ENCODE data around the gene SPEF1.

The SPEF1 gene

GRCh38 chr20:3765171-3765882, 15.9 kb downstream of the SPEF1 start:
- no peak for DNase-seq (ENCODE audit: low spot score)

GRCh38 chr20:3764659-3765058, 16.6 kb downstream of the SPEF1 start:
- no peak for DNase-seq (ENCODE audit: low spot score)

DNA sequence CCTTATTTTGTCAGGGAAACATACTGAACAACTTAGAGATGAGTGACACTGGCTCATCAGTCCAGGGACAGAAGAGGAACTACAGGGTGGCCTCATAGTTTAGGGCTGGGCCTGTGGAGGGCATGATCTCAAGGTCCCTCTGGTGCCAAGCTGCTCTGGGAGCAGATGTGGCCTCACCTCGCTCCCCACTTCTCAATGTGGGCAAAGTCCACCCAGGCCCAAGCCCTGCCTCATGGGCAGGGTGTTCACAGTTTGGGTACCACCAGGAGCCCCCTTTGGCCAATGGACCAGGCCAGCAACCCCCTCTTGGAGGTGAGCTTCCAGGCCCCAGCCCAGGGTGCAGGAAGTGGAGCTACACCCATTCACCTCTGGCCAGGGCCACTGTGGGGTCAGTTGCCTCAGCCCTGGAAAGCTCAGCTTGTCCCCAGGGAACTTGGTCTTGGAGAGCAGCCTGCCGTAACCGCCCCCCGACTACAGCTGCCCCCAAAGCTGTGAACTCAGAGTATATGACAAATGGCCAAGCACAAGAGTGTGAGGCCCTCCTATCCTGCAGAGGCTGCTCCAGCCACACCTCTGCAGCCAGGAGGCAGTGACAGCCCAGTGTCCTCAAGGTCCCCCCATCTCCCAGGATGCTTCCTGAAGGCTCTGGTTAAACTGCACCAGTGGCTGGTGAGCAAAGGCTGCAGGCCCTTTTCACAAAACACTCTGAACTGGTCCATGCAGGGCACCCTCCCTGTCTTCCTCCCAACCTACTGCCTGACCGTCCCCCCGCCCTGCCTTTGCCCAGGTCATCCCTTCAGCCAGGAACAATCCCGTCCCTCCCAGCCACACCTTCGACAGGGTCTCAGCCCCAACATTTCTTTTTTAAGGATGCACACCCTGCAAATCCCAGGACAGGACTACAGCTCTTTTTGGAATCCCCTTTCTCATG, 17.3 kb downstream of the SPEF1 start:
- no peak for DNase-seq (ENCODE audit: low spot score)

- DNase-seq (ENCODE audit: low spot score), result no peak
These were observed 20.4 kb downstream of the SPEF1 start for GRCh38 chr20:3760655-3761348.

DNA sequence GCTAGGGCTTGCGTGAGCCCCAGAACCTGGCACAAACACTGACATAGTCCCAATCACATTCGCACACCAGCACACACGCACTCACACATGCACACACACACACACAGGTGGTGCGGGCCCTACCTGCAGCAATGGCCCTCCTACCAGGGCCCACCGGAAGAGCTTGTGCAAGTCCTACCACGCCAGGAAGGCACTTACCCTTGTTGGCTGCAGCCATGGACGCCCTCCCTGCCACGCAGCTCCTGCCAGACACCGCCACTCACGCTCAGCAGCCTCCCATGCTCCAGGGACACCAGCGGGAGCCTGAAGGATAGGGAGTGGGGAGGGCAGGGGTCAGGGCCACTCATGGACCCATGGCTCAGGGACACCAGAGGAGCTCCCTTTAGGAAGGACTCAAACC, 21.4 kb downstream of the SPEF1 start:
- no peak for DNase-seq (ENCODE audit: low spot score)

- no peak for DNase-seq (ENCODE audit: low spot score)
These were observed 21.9 kb downstream of the SPEF1 start for GRCh38 chr20:3759316-3759823.

DNA sequence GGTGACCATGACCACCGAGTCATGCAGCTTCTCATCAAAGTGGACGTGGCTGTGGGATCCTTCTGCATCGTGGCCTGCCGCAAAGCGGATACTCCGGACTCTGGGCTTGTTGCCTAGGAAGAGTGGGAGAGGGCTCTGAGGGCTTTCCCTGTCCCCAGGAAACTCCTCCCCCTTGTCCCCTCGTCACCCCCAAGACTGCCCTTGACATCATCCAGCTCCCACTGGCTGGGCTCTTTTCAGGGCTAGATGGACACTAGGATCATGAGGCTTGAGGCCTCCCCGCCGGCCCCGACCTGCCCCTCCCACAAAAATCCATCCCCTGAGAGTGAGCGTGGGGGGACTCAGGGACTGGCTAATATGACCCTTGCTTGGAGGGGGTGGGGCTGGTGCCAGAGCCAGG, 22.7 kb downstream of the SPEF1 start:
- DNase-seq (ENCODE audit: low spot score), result no peak

DNA sequence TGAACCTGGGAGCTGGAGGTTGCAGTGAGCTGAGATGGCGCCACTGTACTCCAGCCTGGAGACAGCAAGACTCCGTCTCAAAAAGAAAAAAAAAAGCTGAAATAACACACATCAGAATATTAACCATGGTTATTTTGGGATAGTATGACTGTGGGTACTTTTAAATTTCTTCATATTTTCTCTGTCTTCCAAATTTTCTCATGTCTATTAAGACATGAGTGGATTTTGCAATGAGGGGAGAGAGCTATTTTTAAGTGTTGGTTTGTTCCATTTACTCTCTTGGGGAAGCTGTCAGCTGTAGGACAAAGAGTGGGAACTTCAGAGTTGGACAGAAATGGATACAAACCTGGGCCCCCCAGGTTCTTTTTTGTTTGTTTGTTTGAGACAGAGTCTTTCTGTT, 24.0 kb downstream of the SPEF1 start:
- no peak for DNase-seq (ENCODE audit: low spot score)

DNA sequence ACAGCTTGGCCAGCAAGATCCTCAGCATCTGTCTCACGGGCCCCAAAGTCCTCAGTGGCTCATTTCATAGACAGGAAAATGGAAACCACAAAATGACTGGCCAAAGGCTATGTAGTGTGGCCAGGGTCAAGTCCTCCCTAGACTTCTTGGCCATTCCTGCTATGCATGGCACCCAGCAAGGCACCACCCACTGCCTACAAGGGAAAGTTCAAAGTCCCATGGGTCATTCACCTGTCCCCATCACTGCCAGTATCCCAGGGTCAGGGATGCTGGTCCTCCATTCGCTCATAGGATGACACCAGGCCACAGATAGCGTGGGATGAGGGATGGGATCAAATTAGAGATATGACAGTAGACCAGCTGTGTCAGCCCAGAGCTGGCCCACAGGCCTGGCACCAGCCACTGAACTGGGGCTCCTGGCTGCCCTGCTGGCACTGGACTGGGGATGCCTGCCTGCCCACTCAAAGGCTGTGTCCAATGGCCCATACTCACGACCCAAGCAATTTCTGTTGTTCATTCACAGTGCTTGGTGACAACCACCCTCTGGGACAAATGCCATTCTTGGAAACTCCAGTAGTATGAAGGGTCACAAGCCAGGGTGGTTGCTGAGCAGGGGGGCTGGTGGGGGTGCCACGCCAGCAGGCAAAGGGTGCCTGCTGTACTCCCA, 25.3 kb downstream of the SPEF1 start:
- DNase-seq (ENCODE audit: low spot score), result no peak

DNA sequence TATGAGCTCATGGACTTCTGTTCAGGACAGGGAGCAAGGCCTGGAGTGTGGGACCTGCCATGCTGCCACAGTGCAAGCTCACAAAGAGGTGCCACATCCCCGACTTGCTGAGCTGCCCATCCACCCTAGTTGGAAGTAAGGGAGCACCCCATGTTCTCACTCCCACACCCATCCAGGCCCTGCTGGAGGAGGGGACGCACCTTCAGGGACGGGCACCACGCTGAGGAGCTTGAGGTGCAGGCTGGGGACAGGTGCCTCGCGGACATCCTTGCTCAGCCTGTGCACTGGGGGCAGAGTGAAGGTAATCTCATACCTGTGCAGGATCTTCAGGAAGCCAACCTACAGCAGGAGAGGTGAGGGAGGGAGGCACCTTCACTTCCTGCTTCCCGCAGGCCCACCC, 26.0 kb downstream of the SPEF1 start:
- no peak for DNase-seq (ENCODE audit: low spot score)

- DNase-seq (ENCODE audit: low spot score), result no peak
These were observed 27.0 kb downstream of the SPEF1 start for GRCh38 chr20:3754276-3754630.

GRCh38 chr20:3753501-3754275, 27.6 kb downstream of the SPEF1 start:
- no peak for DNase-seq (ENCODE audit: low spot score)

- DNase-seq (ENCODE audit: low spot score), result peak; percentile 49
These were observed 28.1 kb downstream of the SPEF1 start for GRCh38 chr20:3753098-3753497.

GRCh38 chr20:3752386-3752759, 28.9 kb downstream of the SPEF1 start:
- no peak for DNase-seq (ENCODE audit: low spot score)

GRCh38 chr20:3751675-3752385, 29.4 kb downstream of the SPEF1 start:
- DNase-seq (ENCODE audit: low spot score), result peak; percentile 27

GRCh38 chr20:3751305-3751674, 30.0 kb downstream of the SPEF1 start:
- no peak for DNase-seq (ENCODE audit: low spot score)

GRCh38 chr20:3749689-3750531, 31.3 kb downstream of the SPEF1 start:
- peak; percentile 38 for DNase-seq (ENCODE audit: low spot score)

GRCh38 chr20:3749087-3749688, 32.1 kb downstream of the SPEF1 start:
- DNase-seq (ENCODE audit: low spot score), result no peak

DNA sequence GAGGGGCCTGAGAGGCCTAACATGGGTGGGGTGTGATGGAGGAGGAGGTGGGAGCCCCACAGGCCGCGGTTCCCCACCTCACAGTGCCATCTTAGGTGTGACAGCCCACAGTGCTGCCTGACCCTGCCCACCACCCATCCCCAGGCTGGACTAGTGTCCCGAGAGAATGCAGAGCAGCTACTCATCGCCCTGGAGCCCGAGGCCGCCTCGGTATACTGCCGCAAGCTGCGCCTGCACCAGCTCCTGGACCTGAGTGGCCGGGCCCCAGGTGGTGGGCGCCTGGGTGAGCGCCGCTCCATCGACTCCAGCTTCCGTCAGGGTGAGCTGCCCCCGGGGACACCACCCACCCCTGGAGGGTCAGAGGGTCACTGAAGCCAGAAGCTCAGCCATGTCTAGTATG, 33.2 kb downstream of the SPEF1 start:
- no peak for DNase-seq (ENCODE audit: low spot score)
